ENCODE results near the gene CST9.

DNA sequence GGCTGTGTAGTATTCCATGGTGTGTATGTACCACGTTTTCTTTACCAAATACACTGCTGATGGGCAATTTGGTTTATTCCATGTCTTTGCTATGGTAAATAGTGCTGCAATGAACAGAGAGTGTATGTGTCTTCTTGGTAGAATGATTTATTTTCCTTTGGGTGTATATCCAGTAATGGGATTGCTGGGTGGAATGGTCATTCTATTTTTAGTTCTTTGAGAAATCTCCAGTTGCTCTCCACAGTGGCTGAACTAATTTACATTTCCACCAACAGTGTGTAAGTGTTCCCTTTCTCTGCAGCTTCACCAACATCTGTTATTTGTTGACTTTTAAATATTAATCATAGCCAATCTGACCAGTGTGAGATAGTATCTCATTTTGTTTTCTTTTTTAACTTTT lies 51.3 kb downstream of the CST9 start:
- no peak for TF ChIP-seq EZH2 (IDR thresholded peaks at IDR 0.05; ENCODE audit: borderline replicate concordance, low read depth, low read length, severe bottlenecking)
- TF ChIP-seq, protein P1, sequence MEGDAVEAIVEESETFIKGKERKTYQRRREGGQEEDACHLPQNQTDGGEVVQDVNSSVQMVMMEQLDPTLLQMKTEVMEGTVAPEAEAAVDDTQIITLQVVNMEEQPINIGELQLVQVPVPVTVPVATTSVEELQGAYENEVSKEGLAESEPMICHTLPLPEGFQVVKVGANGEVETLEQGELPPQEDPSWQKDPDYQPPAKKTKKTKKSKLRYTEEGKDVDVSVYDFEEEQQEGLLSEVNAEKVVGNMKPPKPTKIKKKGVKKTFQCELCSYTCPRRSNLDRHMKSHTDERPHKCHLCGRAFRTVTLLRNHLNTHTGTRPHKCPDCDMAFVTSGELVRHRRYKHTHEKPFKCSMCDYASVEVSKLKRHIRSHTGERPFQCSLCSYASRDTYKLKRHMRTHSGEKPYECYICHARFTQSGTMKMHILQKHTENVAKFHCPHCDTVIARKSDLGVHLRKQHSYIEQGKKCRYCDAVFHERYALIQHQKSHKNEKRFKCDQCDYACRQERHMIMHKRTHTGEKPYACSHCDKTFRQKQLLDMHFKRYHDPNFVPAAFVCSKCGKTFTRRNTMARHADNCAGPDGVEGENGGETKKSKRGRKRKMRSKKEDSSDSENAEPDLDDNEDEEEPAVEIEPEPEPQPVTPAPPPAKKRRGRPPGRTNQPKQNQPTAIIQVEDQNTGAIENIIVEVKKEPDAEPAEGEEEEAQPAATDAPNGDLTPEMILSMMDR (IDR thresholded peaks at IDR 0.05; ENCODE audit: borderline replicate concordance, extremely low read depth, low read length, poor library complexity, severe bottlenecking) = no peak

Measured in DND-41 (cell line).